Natural killer cell (primary cell): ENCODE data around the gene TTC27. TPM values are rescaled to one million over a fixed set of nuclear protein-coding genes. Genes with fewer than 3 reads are reported as not detected.

Source experiments
- ATAC-seq, 3 donors: fragments of 150-1000 bp in 2 of 3; fragments of 200-7000 bp in 1 of 3; cut with Tn5 transposase; 1 replicate in 1 of 3; 2 replicates in 2 of 3; pipeline ENCODE4 v1.10.0; 2021; ENCODE audit warnings: mild to moderate bottlenecking in 2 of 3, moderate library complexity in 2 of 3
- DNase-seq, 2 donors: peaks; one replicate each; pipeline versions ENCODE4 v3.0.0 to v3.0.0-alpha.2; 2013 to 2021; ENCODE audit warnings: mixed read lengths in 1 of 2
- H3K27ac ChIP-seq: one replicate; pipeline ENCODE4 v1.5.1; 2013; ENCODE audit warnings: mild to moderate bottlenecking, low read length
- H3K27me3 ChIP-seq: one replicate; pipeline ENCODE4 v1.6.1; 2013; ENCODE audit warnings: low read length; ENCODE audit not compliant: control insufficient read depth, insufficient read depth
- H3K36me3 ChIP-seq: one replicate; pipeline ENCODE4 v1.6.1; 2013; ENCODE audit warnings: low read length; ENCODE audit not compliant: control insufficient read depth, insufficient read depth
- H3K4me1 ChIP-seq: one replicate; pipeline ENCODE4 v1.6.1; 2013; ENCODE audit warnings: low read length; ENCODE audit not compliant: control insufficient read depth, insufficient read depth
- H3K4me3 ChIP-seq: one replicate; pipeline ENCODE4 v1.5.1; 2013; ENCODE audit warnings: low read length
- H3K9me3 ChIP-seq: one replicate; pipeline ENCODE4 v1.6.1; 2013; ENCODE audit warnings: low read length; ENCODE audit not compliant: control insufficient read depth, insufficient read depth
- H3K27ac Mint-ChIP-seq, 2 donors: one replicate each; pipeline ENCODE4 v1.8.0; 2022; ENCODE audit warnings: mild to moderate bottlenecking in 2 of 2, mixed read lengths in 2 of 2, moderate library complexity in 1 of 2
- H3K27me3 Mint-ChIP-seq, 2 donors: one replicate each; pipeline ENCODE4 v1.8.0; 2022; ENCODE audit warnings: low read depth in 2 of 2, mixed read lengths in 2 of 2
- H3K36me3 Mint-ChIP-seq: one replicate; pipeline ENCODE4 v1.8.0; 2022; ENCODE audit warnings: mixed read lengths
- H3K4me1 Mint-ChIP-seq, 2 donors: one replicate each; pipeline ENCODE4 v1.8.0; 2022; ENCODE audit warnings: mixed read lengths in 2 of 2
- H3K4me3 Mint-ChIP-seq: one replicate; pipeline ENCODE4 v1.8.0; 2022; ENCODE audit warnings: mild to moderate bottlenecking, moderate library complexity, mixed read lengths
- H3K9me3 Mint-ChIP-seq, 2 donors: one replicate each; pipeline ENCODE4 v1.8.0; 2022; ENCODE audit warnings: mixed read lengths in 2 of 2
- CTCF ChIP-seq: fragments of 200-600 bp; IDR thresholded peaks from one replicate; pipeline ENCODE4 v1.8.0; 2022; ENCODE audit warnings: antibody characterized with exemption
- WGBS: methylation state at CpG from one replicate; pipeline ENCODE4 v1.1.7; 2013; ENCODE audit warnings: missing lambda C conversion rate; ENCODE audit not compliant: insufficient coverage; 5-methylcytosine and 5-hydroxymethylcytosine counted together
- intact Hi-C: fragments of 100-400 bp; cut with micrococcal nuclease; formaldehyde crosslinking; loops from one replicate; pipeline ENCODE4 v1.14.2; 2022
- total RNA-seq, 4 donors: library from RNA; stranded (reverse); fragments of 120-200 nt in 1 of 4; gene quantifications; one replicate each; pipeline versions ENCODE4 v1.2.3 to v1.2.4, GENCODE V29; 2013 to 2022

TTC27 gene
- total RNA-seq, 3 donors from 2014 or later (not counting 1 experiment from before 2014, with no cell fraction given) = 13.7 to 14.6 (median 14.1) TPM

DNA sequence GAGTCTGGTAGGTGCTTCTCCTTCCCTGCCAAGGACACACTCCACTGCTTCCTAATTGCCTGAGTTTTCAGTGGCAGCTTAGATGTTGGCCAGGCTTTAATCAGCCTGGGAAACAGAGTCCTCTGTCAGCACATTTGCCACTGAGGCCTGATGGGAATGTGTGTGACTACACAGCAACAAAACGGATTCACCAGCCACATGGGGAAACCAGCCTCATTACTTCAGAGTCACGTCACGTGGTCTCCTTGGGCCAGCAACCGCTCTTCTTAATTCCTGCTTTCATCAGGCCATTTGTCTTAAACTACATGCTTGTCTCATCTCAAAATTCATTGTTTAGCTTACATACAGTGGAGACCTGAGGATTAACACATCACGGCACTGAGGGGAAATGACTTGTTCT lies 225.0 kb downstream of the TTC27 start:
- H3K4me1 Mint-ChIP-seq = peaks cover 4 to 6% of the 10 kb centered on the region in 2 donors
- no peaks in the 10 kb centered on the region for H3K27me3 ChIP-seq
- H3K27me3 Mint-ChIP-seq = no peaks in the 10 kb centered on the region
- no peaks in the 10 kb centered on the region for H3K36me3 ChIP-seq
- intact Hi-C loops = no loop called here
- TF ChIP-seq CTCF = no peak
- H3K36me3 Mint-ChIP-seq = no peaks in the 10 kb centered on the region
- no peaks in the 10 kb centered on the region for H3K9me3 Mint-ChIP-seq
- H3K27ac ChIP-seq = no peak overlapping the region
- DNase-seq (no peak), ATAC-seq (no peak)
- no peak overlapping the region for H3K27ac Mint-ChIP-seq
- 91% methylated on average over 5 of the region's 5 CpGs for WGBS
- no peak overlapping the region for H3K4me3 Mint-ChIP-seq
- H3K4me1 ChIP-seq = no peaks in the 10 kb centered on the region
- H3K4me3 ChIP-seq = no peak overlapping the region
- H3K9me3 ChIP-seq = no peaks in the 10 kb centered on the region

DNA sequence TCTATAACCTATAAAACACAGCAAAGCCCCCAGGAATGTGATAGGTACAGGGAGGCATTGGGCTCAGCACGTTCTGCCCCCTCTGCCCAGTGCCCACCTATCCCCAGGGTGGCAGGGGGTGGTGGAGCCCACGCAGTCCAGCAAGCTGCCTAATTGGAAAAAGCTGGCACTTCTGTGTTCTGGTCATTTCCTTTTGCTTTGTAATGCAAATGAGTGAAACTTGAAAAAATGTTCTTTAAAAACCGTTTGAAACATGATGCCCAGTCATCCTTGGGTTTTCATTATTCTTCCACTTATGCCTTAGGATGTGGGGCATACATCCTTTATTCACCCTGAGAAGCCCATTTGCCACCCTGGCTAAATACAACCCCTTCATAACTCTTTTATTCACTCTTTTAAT lies 229.0 kb downstream of the TTC27 start:
- Histone ChIP-seq H3K27me3 (no peaks in the 10 kb centered on the region), H3K4me3 (no peak overlapping the region), H3K4me1 (peaks cover 3% of the 10 kb centered on the region), H3K9me3 (no peaks in the 10 kb centered on the region), H3K27ac (no peak overlapping the region), H3K36me3 (no peaks in the 10 kb centered on the region)
- intact Hi-C loops = no loop called here
- Mint-ChIP-seq H3K36me3 (no peaks in the 10 kb centered on the region), H3K9me3 (no peaks in the 10 kb centered on the region), H3K27ac (no peak overlapping the region), H3K4me3 (no peak overlapping the region), H3K4me1 (peaks cover 17 to 20% of the 10 kb centered on the region in 2 donors), H3K27me3 (no peaks in the 10 kb centered on the region)
- no peak for ATAC-seq
- no peak for DNase-seq
- 44% methylated on average over 3 of the region's 3 CpGs for WGBS
- TF ChIP-seq CTCF = no peak

GRCh38 chr2:32858713-32859112 lies 230.9 kb downstream of the TTC27 start:
- Histone ChIP-seq H3K27ac (no peak overlapping the region), H3K4me3 (no peak overlapping the region), H3K27me3 (no peaks in the 10 kb centered on the region), H3K36me3 (no peaks in the 10 kb centered on the region), H3K4me1 (peaks cover 11% of the 10 kb centered on the region), H3K9me3 (no peaks in the 10 kb centered on the region)
- Mint-ChIP-seq H3K9me3 (no peaks in the 10 kb centered on the region), H3K27me3 (no peaks in the 10 kb centered on the region), H3K27ac (no peak overlapping the region), H3K4me1 (peaks cover 32 to 38% of the 10 kb centered on the region in 2 donors), H3K36me3 (no peaks in the 10 kb centered on the region), H3K4me3 (no peak overlapping the region)
- WGBS = 95% methylated on average over 8 of the region's 8 CpGs
- intact Hi-C loops = no loop called here
- no peak for TF ChIP-seq CTCF
- DNase-seq = no peak
- ATAC-seq = no peak

- Mint-ChIP-seq H3K27me3 (no peaks in the 10 kb centered on the region), H3K4me1 (peaks cover 32 to 38% of the 10 kb centered on the region in 2 donors), H3K36me3 (no peaks in the 10 kb centered on the region), H3K4me3 (no peak overlapping the region), H3K9me3 (no peaks in the 10 kb centered on the region), H3K27ac (no peak overlapping the region)
- Histone ChIP-seq H3K27ac (no peak overlapping the region), H3K36me3 (no peaks in the 10 kb centered on the region), H3K27me3 (no peaks in the 10 kb centered on the region), H3K4me3 (no peak overlapping the region), H3K4me1 (peaks cover 11% of the 10 kb centered on the region), H3K9me3 (no peaks in the 10 kb centered on the region)
- ATAC-seq (no peak), DNase-seq (no peak)
- intact Hi-C loops = no loop called here
- no peak for TF ChIP-seq CTCF
Measured at GRCh38 chr2:32860385-32860784, 232.5 kb downstream of the TTC27 start.
